H1 (cell line): ENCODE data around the gene SELENBP1.

Experiments used
- EP300 ChIP-seq, 2 experiments: IDR thresholded peaks; 1 replicate in 1 of 2; 2 replicates in 1 of 2; pipeline ENCODE4 v1.6.1; 2011 to 2012; ENCODE audit warnings: low read depth in 2 of 2, low read length in 2 of 2, mild to moderate bottlenecking in 2 of 2, borderline replicate concordance in 1 of 2, inconsistent platforms in 1 of 2, moderate library complexity in 1 of 2
- FOSL1 ChIP-seq: IDR thresholded peaks from 2 replicates; pipeline ENCODE4 v1.6.1; 2011; ENCODE audit warnings: mild to moderate bottlenecking, low read depth, low read length, moderate library complexity; ENCODE audit not compliant: insufficient read depth
- HDAC6 ChIP-seq: IDR thresholded peaks from one replicate; pipeline ENCODE4 v1.7.1; 2012; ENCODE audit warnings: low read depth, mild to moderate bottlenecking, inconsistent platforms, low read length, moderate library complexity
- JUND ChIP-seq: IDR thresholded peaks from 2 replicates; pipeline ENCODE4 v1.6.1; 2011; ENCODE audit warnings: mild to moderate bottlenecking, improper control_type of control experiment, low read length
- MAFK ChIP-seq: IDR thresholded peaks from 2 replicates; pipeline ENCODE4 v1.6.1; 2012; ENCODE audit warnings: low read depth, mild to moderate bottlenecking, improper control_type of control experiment, low read length
- POLR2A ChIP-seq, 2 experiments: IDR thresholded peaks; 1 replicate in 1 of 2; 2 replicates in 1 of 2; pipeline ENCODE4 v1.6.1; 2011; ENCODE audit warnings: low read depth in 2 of 2, low read length in 2 of 2, mild to moderate bottlenecking in 2 of 2; ENCODE audit errors: control extremely low read depth in 1 of 2
- RFX5 ChIP-seq: IDR thresholded peaks from 2 replicates; pipeline ENCODE4 v1.6.1; 2011; ENCODE audit warnings: low read depth, low read length, improper control_type of control experiment, borderline replicate concordance
- TF ChIP-seq, protein P1 (sequence below), 3 experiments: IDR thresholded peaks; 1 replicate in 2 of 3; 2 replicates in 1 of 3; pipeline versions ENCODE4 v1.5.1 to v1.6.1; 2011; ENCODE audit warnings: low read length in 3 of 3, mild to moderate bottlenecking in 3 of 3, inconsistent platforms in 2 of 3, low read depth in 1 of 3, moderate library complexity in 1 of 3; ENCODE audit not compliant: insufficient read depth in 1 of 3; ENCODE audit errors: control extremely low read depth in 1 of 3
- TF ChIP-seq, protein P2 (sequence below): IDR thresholded peaks from 2 replicates; pipeline ENCODE4 v1.6.1; 2012; ENCODE audit warnings: low read length, inconsistent platforms

DNA sequence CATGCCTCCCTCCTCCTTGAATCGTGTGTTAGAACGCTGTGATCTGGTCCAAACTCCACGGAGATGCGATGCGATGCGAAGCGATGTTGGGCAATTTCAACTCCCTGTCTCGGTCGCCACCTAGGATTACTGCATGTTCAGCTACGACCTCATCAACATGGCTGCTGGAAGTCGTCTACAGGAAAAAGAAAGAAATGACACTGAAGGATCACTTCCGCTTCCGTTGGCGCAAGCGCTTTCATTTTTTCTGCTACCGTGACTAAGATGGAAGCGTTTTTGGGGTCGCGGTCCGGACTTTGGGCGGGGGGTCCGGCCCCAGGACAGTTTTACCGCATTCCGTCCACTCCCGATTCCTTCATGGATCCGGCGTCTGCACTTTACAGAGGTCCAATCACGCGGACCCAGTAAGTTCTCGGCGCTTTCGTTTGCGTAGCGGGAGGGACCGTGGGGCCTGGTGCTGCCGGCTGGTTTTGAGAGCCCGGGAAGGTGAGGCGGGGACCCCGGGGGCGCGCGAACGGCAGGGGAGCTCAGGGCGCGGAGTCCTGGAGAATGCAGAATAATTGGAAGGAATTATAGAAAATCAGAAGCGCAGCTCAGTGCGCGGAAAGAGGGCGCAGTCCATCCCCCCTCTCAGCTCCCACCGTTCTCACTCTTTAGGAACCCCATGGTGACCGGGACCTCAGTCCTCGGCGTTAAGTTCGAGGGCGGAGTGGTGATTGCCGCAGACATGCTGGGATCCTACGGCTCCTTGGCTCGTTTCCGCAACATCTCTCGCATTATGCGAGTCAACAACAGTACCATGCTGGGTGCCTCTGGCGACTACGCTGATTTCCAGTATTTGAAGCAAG lies 27.0 kb upstream of the SELENBP1 start, which contains the start of gene PSMB4:
- TF ChIP-seq POLR2A (IDR thresholded peaks at IDR 0.05; ENCODE audit: control extremely low read depth in 1 of 2, low read depth in 2 of 2, low read length in 2 of 2): peak; percentile 77 to 85
- TF ChIP-seq HDAC6: no peak
- no peak; the same call in 1 of the 2 replicates for TF ChIP-seq RFX5
- TF ChIP-seq, protein P1, sequence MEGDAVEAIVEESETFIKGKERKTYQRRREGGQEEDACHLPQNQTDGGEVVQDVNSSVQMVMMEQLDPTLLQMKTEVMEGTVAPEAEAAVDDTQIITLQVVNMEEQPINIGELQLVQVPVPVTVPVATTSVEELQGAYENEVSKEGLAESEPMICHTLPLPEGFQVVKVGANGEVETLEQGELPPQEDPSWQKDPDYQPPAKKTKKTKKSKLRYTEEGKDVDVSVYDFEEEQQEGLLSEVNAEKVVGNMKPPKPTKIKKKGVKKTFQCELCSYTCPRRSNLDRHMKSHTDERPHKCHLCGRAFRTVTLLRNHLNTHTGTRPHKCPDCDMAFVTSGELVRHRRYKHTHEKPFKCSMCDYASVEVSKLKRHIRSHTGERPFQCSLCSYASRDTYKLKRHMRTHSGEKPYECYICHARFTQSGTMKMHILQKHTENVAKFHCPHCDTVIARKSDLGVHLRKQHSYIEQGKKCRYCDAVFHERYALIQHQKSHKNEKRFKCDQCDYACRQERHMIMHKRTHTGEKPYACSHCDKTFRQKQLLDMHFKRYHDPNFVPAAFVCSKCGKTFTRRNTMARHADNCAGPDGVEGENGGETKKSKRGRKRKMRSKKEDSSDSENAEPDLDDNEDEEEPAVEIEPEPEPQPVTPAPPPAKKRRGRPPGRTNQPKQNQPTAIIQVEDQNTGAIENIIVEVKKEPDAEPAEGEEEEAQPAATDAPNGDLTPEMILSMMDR (IDR thresholded peaks at IDR 0.05; ENCODE audit: control extremely low read depth in 1 of 3, insufficient read depth in 1 of 3, low read depth in 1 of 3, low read length in 3 of 3): peak; percentile 16 to 56 (median 33); a peak in 2 of 4 replicates
- TF ChIP-seq EP300 (IDR thresholded peaks at IDR 0.05; ENCODE audit: borderline replicate concordance in 1 of 2, low read depth in 2 of 2, low read length in 2 of 2): no peak
- TF ChIP-seq, protein P2, sequence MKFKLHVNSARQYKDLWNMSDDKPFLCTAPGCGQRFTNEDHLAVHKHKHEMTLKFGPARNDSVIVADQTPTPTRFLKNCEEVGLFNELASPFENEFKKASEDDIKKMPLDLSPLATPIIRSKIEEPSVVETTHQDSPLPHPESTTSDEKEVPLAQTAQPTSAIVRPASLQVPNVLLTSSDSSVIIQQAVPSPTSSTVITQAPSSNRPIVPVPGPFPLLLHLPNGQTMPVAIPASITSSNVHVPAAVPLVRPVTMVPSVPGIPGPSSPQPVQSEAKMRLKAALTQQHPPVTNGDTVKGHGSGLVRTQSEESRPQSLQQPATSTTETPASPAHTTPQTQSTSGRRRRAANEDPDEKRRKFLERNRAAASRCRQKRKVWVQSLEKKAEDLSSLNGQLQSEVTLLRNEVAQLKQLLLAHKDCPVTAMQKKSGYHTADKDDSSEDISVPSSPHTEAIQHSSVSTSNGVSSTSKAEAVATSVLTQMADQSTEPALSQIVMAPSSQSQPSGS: no peak
- TF ChIP-seq JUND: no peak; the same call in 1 of the 2 replicates
- TF ChIP-seq FOSL1: no peak
- TF ChIP-seq MAFK: peak; percentile 31; the same call in 1 of the 2 replicates
